Colonic mucosa (tissue), 4 donors: Measurements from ENCODE around the gene MRPL20. TPM values are rescaled to one million over a fixed set of nuclear protein-coding genes. Genes with fewer than 3 reads are reported as not detected.

Experiments used
- DNase-seq: peaks from one replicate; pipeline ENCODE4 v3.0.0-alpha.2; 2020
- H3K27ac ChIP-seq: fragments of 200-600 bp; one replicate; pipeline ENCODE4 v1.8.0; 2021
- H3K27me3 ChIP-seq: fragments of 200-600 bp; one replicate; pipeline ENCODE4 v1.8.0; 2021
- H3K36me3 ChIP-seq: fragments of 200-600 bp; one replicate; pipeline ENCODE4 v1.8.0; 2021
- H3K4me1 ChIP-seq: fragments of 200-600 bp; one replicate; pipeline ENCODE4 v1.8.0; 2021; ENCODE audit warnings: mild to moderate bottlenecking
- H3K4me3 ChIP-seq: fragments of 200-600 bp; one replicate; pipeline ENCODE4 v1.8.0; 2021
- H3K9ac ChIP-seq, 2 donors: one replicate each; pipeline ENCODE4 v1.7.0; 2013; ENCODE audit warnings: control low read depth in 2 of 2, low read depth in 2 of 2, low read length in 2 of 2
- H3K9me3 ChIP-seq: fragments of 200-600 bp; one replicate; pipeline ENCODE4 v1.8.0; 2021
- CTCF ChIP-seq: fragments of 200-600 bp; IDR thresholded peaks from one replicate; pipeline ENCODE4 v1.8.0; 2022; ENCODE audit warnings: antibody characterized with exemption, mild to moderate bottlenecking
- intact Hi-C: fragments of 100-400 bp; cut with DNase I; formaldehyde crosslinking; loops from one replicate; pipeline ENCODE4 v1.14.1; 2022
- total RNA-seq, 2 donors: library from RNA; stranded (reverse); fragmentation: NEBNext Ultra II Directional in 1 of 2; extraction: Animal tissue kit (Norgen Biotek cat#: 25700) in 1 of 2; gene quantifications; one replicate each; pipeline ENCODE4 v1.2.1, GENCODE V29; 2021
- donor health status: healthy.
- donor health status: DM: no; HTN: no; CAD: no.
- donor health status: DM: no; HTN: no; CAD: no.

Gene MRPL20
- total RNA-seq, 2 donors from 2014 or later: 88.1 to 143 TPM

DNA sequence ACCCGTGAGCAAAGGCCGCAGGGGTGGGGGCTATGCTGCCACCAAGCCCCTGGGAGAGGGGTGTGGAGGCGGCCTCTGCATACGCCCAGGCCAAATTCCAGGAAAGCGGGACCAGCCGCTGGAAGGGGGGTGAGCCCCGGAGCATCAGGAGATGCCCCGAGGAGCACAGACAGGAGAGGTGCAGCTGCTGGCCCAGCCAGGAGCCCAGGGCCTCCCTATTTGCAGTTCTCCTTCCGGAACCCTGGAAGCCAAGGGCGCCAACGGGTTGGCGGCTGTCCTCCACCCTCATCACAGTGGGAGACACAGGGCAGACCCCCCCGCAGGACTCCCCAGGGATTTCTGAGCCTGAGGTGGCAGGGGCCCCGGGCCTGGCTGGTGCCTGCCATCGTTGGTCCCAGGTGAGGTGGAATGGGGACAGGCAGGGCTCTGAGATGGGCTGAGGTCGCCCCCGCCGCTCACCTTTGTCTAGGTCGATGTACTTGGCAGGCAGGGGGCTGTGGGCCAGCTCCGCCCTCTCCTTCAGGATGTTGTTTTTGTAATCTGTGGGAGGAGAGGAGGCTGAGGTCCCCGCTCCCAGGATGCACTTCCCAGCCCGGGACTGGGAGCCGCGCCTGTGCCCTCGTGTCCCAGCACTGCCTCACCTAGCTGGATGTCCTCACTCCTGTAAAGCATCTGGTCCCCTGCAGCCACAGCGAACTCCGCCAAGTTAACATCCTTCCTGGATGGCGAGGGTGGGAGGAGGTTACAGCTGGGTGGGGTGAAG, 53.5 kb downstream of the MRPL20 start:
- no peak overlapping the region for H3K27ac ChIP-seq
- peaks cover 25% of the 10 kb centered on the region for H3K27me3 ChIP-seq

DNA sequence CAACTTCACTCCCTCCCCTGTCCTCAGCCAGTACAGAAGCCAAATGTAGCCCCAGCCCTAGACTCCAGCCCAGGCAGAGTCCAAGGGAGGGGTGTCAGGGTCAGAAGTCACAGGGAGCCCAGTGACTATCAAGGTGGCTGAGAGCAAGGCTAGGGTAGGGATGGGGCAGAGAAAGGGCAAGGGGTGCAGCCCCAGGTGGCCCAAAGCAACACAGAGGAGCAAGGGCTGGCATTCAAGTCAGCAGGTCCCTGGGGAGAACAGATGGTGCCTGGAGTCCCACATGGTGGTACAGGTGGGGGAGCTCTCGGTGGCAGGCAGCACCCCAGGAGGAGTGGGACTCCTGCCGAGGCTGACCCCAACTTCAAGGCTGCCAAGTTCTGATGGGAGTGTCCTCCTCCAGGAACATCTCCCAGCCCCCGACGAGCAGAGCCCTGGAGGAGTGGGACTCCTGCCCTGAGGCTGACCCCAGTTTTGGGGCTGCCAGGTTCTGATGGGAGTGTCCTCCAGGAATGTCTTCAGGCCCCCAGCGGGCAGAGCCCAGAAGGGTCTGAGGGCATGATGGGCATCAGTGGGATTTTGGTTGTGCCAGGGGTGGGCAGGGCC, 54.2 kb downstream of the MRPL20 start:
- intact Hi-C loops: no loop called here
- no peak overlapping the region for H3K4me3 ChIP-seq
- H3K36me3 ChIP-seq: no peaks in the 10 kb centered on the region
- peaks cover 25% of the 10 kb centered on the region for H3K27me3 ChIP-seq
- peaks cover under 1% of the 10 kb centered on the region for H3K4me1 ChIP-seq
- DNase-seq: no peak
- H3K27ac ChIP-seq: no peak overlapping the region
- no peak for TF ChIP-seq CTCF
- H3K9ac ChIP-seq: no peak overlapping the region
- H3K9me3 ChIP-seq: no peaks in the 10 kb centered on the region

More for the DNA sequence above, 53.5 kb downstream of the MRPL20 start:
- Histone ChIP-seq H3K9ac (no peak overlapping the region), H3K9me3 (no peaks in the 10 kb centered on the region), H3K4me1 (no peaks in the 10 kb centered on the region), H3K36me3 (no peaks in the 10 kb centered on the region), H3K4me3 (no peak overlapping the region)
- intact Hi-C loops: no loop called here
- DNase-seq: no peak
- TF ChIP-seq CTCF: no peak

Other genes with a start within 250 kb of the MRPL20 start
- gene TTLL10, start 233.4 kb downstream of the MRPL20 start, total RNA-seq: 1 to 10 TPM in 1 of 2 donors, under 1 TPM in 1; 0.64 to 2.3 TPM
- gene TNFRSF18, start 200.7 kb downstream of the MRPL20 start, total RNA-seq: 1 to 10 TPM in 1 of 2 donors, under 1 TPM in 1; 0.61 to 1.7 TPM
- 1 to 10 TPM; 1.2 to 2.3 TPM for gene TNFRSF4, start 193.1 kb downstream of the MRPL20 start, total RNA-seq
- gene SDF4, start 175.3 kb downstream of the MRPL20 start, total RNA-seq: 100 to 1,000 TPM; 202 to 325 TPM
- 10 to 100 TPM in 1 of 2 donors, 1 to 10 TPM in 1; 8.0 to 12.0 TPM for gene B3GALT6, start 175.1 kb downstream of the MRPL20 start, total RNA-seq
- gene C1QTNF12, start 160.6 kb downstream of the MRPL20 start, total RNA-seq: 10 to 100 TPM; 21.3 to 34.2 TPM
- 10 to 100 TPM; 43.1 to 83.3 TPM for gene UBE2J2, start 133.4 kb downstream of the MRPL20 start, total RNA-seq
- 1 to 10 TPM; 1.1 to 2.2 TPM for gene SCNN1D, start 126.9 kb downstream of the MRPL20 start, total RNA-seq
- gene ACAP3, start 99.4 kb downstream of the MRPL20 start, total RNA-seq: 10 to 100 TPM; 34.1 to 68.1 TPM
- 10 to 100 TPM; 14.3 to 35.8 TPM for gene PUSL1, start 98.7 kb downstream of the MRPL20 start, total RNA-seq
- gene INTS11, start 82.6 kb downstream of the MRPL20 start, total RNA-seq: 100 to 1,000 TPM in 1 of 2 donors, 10 to 100 TPM in 1; 70.6 to 126 TPM
- gene CPTP, start 82.5 kb downstream of the MRPL20 start, total RNA-seq: 10 to 100 TPM; 45.4 to 60.2 TPM
- gene TAS1R3, start 76.0 kb downstream of the MRPL20 start, total RNA-seq: under 1 TPM; 0.24 to 0.57 TPM
- 10 to 100 TPM; 49.9 to 71.3 TPM for gene DVL1, start 57.9 kb downstream of the MRPL20 start, total RNA-seq
- gene MXRA8, start 48.7 kb downstream of the MRPL20 start, total RNA-seq: 10 to 100 TPM in 1 of 2 donors, 1 to 10 TPM in 1; 5.9 to 14.0 TPM
- 100 to 1,000 TPM; 179 to 332 TPM for gene AURKAIP1, start 32.1 kb downstream of the MRPL20 start, total RNA-seq
- gene CCNL2, start 8.0 kb downstream of the MRPL20 start, total RNA-seq: 100 to 1,000 TPM in 1 of 2 donors, 10 to 100 TPM in 1; 92.3 to 104 TPM
- 1 to 10 TPM in 1 of 2 donors, under 1 TPM in 1; 0.57 to 2.0 TPM for gene ANKRD65, start 14.0 kb upstream of the MRPL20 start, total RNA-seq
- 10 to 100 TPM; 43.5 to 74.0 TPM for gene VWA1, start 28.4 kb upstream of the MRPL20 start, total RNA-seq
- gene ATAD3C, start 42.4 kb upstream of the MRPL20 start, total RNA-seq: under 1 TPM; 0.16 to 0.64 TPM
- 10 to 100 TPM; 16.6 to 62.9 TPM for gene ATAD3B, start 64.5 kb upstream of the MRPL20 start, total RNA-seq
- 10 to 100 TPM; 19.6 to 74.0 TPM for gene ATAD3A, start 104.9 kb upstream of the MRPL20 start, total RNA-seq
- under 1 TPM; 0.77 to 0.91 TPM for gene TMEM240, start 133.3 kb upstream of the MRPL20 start, total RNA-seq
- gene SSU72, start 167.6 kb upstream of the MRPL20 start, total RNA-seq: 100 to 1,000 TPM; 120 to 175 TPM
- gene FNDC10, start 192.8 kb upstream of the MRPL20 start, total RNA-seq: 1 to 10 TPM; 2.9 to 4.2 TPM
- 100 to 1,000 TPM in 1 of 2 donors, 10 to 100 TPM in 1; 57.0 to 121 TPM for gene MIB2, start 208.2 kb upstream of the MRPL20 start, total RNA-seq
- 1 to 10 TPM; 3.0 to 5.8 TPM for gene MMP23B, start 224.9 kb upstream of the MRPL20 start, total RNA-seq